HG03432 (cell line): Measurements from ENCODE around the gene TBC1D14.
A peak's percentile ranks its signal among the peaks of the same experiment; 100 is the strongest.

Source experiments
- ATAC-seq: cut with Tn5 transposase; IDR thresholded peaks from one replicate; pipeline ENCODE4 v1.9.1; 2021; ENCODE audit warnings: mild to moderate bottlenecking, moderate library complexity; ENCODE audit not compliant: unreplicated experiment

Gene TBC1D14, protein sequence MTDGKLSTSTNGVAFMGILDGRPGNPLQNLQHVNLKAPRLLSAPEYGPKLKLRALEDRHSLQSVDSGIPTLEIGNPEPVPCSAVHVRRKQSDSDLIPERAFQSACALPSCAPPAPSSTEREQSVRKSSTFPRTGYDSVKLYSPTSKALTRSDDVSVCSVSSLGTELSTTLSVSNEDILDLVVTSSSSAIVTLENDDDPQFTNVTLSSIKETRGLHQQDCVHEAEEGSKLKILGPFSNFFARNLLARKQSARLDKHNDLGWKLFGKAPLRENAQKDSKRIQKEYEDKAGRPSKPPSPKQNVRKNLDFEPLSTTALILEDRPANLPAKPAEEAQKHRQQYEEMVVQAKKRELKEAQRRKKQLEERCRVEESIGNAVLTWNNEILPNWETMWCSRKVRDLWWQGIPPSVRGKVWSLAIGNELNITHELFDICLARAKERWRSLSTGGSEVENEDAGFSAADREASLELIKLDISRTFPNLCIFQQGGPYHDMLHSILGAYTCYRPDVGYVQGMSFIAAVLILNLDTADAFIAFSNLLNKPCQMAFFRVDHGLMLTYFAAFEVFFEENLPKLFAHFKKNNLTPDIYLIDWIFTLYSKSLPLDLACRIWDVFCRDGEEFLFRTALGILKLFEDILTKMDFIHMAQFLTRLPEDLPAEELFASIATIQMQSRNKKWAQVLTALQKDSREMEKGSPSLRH

GRCh38 chr4:6909113-6909969, at the start of gene TBC1D14:
TBC1D14 (plus strand) TSS chr4:6909826; CDS start chr4:6923390, 13,564 bp downstream.
- peak; percentile 89 for ATAC-seq

- ATAC-seq: no peak
Measured at GRCh38 chr4:6868386-6868785, 41.2 kb upstream of the TBC1D14 start.

- ATAC-seq: no peak
Measured at GRCh38 chr4:6869944-6870343, 39.7 kb upstream of the TBC1D14 start.

DNA sequence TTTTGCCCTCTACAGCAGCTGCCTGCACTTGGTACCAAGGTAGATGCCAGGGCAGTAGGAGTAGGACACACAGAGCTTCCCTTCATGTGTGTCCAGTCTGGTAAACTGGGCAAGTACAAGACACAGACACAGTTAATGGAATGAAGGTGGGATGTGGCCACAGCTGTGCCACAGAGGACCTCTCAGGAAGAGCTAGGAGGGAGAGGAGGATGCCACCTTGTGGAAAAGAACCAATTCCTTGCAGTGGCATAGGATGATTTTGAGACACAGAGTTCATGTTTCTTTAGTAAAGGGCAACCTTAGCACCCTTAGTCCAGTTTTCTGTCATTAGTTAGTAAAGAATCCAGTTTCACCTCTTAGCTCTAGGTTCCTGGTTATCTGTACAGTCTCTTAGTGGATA, 36.3 kb upstream of the TBC1D14 start:
- ATAC-seq: no peak

- peak; percentile 68 for ATAC-seq
Measured at GRCh38 chr4:6873792-6874461, 35.7 kb upstream of the TBC1D14 start.

- no peak for ATAC-seq
Measured at GRCh38 chr4:6874981-6875380, 34.6 kb upstream of the TBC1D14 start.

- ATAC-seq: no peak
Measured at GRCh38 chr4:6875431-6875831, 34.2 kb upstream of the TBC1D14 start.

GRCh38 chr4:6876440-6876839, 33.2 kb upstream of the TBC1D14 start:
- ATAC-seq: no peak

DNA sequence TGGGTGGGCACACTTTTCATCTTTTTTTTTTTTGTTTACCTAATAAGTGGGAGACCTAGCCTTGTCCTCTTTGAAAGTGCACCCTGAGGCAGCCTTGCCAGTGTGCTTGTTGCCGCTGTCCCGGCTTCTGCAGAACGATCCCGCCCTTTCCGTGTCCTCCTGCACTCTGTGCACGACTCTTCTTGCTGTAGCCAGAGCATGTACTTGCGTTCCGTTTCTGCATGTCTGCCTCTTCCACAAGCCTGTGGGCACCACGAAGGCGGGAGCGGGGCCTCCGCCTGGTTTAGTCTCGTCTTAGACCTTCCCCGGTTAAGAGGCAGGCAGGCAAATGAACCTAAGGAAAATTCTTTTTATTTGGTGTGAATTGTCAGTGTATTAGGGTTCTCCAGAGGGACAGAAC, 32.6 kb upstream of the TBC1D14 start:
- no peak for ATAC-seq

DNA sequence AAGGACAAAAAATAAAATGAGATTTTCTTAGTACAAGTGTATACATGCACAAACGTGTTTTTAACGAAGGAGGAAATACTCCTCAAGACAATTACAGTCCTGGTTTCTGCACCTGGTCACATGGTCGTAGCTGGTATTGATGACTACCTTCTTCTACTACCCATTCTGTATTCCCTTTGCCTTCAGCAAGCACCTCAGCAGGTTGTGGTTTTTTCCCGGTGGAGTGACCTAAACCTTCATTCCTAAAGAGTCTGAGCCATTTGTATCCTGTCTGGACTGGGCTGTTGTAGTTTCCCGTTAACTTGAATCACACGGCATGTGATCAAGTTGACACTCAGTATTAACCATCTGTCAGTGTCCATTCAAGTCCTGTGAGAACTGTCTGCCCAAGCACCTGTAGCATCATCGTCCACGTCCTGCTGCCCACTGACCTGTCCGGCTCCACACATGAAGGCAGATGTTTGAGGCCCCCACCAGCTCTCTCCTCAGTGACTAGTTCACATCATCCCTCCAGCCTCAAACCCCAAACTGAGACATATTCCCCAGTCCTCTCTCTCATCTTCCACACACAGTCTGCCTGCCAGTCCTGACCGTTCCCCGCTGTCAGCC, 31.1 kb upstream of the TBC1D14 start:
- no peak for ATAC-seq

DNA sequence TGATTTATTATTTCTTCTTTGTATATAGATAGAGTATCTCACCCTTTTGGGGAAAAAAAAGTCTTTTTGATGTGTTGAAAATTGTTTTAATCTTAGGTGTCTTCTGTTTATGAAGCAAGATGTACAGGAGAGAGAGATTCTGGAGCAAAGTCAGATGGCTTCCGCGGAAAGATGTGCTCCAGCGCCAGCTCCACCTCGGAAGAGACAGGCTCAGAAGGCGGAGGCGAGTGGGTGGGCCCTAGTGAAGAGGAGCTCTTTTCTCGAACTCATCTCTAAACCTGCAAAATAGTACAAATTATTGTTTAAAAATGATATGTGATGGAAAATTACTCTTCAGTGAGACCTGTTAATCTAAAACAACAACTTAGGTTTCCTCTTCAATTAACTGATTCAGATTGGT, 28.9 kb upstream of the TBC1D14 start:
- no peak for ATAC-seq

DNA sequence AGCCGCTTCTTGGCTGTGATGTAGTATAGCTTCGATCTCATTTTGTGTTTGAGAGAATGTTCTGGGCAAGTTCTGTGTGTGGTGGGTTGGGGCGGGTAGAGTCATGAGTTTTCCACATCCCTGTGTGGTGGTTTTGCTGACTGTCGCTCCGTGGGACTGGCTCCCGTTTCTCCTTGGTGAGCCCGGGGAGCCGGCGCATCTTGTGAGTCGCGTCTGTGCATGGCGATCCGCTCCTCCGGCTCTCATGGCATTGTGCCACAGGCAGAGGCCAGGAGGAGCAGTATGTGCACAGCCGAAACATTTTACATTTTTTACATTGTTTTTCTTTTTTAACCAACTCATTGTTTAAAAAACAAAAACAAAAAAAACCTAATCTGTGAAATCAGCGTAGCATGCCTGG, 27.7 kb upstream of the TBC1D14 start:
- no peak for ATAC-seq

- no peak for ATAC-seq
Measured at GRCh38 chr4:6884341-6884870, 25.2 kb upstream of the TBC1D14 start.

DNA sequence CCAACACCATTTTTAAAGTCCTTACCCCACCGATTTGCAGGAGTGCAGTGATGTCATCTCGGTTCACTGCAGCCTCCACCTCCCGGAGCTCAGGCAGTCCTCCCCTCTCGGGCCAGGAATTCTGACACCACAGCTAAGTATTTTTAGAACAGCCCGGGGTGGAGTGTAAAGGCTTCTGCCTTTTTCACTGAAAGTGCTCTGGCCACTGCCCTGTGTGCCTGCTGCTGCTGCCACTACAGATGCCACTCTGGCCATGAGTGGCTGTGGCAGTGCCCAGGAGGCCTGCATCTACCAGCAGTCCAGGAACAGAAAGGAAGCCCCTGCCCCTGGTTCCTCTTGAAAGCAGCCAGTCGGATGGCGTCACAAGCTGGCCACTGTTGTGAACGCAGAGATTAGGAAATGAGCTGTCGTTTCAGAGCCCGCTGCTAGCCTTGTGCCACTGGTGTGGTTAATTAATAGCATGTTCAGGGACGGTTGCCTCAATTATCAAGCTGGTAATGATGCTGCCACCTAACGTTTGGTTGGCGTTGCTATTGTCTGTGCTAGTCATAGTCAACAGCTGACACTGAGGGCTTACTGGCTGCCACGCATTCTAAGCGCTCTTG, 23.6 kb upstream of the TBC1D14 start:
- peak; percentile 51 for ATAC-seq

- ATAC-seq: no peak
Measured at GRCh38 chr4:6886886-6887285, 22.7 kb upstream of the TBC1D14 start.

DNA sequence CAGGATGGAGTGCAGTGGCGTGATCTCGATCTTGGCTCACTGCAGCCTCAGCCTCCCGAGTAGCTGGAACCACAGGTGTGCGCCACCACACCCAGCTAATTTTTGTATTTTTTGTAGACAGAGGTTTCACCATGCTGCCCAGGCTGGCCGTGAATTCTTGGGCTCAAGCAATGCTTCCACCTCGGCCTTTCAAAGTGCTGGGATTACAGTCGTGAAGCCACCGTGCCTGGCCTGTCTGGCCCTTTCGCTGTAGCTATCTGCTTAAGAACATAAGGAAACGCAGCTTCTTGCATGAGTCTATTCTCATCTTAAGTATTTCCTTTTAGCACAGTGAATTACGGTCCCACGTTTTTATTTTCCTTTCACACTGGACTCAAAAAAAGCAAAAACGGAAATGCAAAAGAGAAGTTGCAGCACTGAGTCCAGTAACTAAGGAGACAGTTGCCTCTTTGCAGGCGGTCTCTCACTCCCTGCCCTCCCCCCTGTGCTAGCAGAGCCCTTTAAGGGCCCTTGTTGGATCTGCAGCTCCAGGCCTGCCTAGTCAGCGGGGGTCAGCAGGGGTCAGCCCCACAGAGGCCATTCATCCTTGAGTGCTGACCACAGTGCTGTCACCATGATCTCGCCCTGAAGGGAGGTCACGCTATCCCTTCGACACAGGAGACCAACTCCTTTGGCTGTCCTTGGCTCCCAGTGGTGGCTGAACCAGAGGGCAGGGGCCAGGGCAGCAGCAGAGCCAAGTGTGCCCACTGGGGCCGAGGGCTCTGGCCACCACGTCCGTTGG, 21.8 kb upstream of the TBC1D14 start:
- no peak for ATAC-seq

DNA sequence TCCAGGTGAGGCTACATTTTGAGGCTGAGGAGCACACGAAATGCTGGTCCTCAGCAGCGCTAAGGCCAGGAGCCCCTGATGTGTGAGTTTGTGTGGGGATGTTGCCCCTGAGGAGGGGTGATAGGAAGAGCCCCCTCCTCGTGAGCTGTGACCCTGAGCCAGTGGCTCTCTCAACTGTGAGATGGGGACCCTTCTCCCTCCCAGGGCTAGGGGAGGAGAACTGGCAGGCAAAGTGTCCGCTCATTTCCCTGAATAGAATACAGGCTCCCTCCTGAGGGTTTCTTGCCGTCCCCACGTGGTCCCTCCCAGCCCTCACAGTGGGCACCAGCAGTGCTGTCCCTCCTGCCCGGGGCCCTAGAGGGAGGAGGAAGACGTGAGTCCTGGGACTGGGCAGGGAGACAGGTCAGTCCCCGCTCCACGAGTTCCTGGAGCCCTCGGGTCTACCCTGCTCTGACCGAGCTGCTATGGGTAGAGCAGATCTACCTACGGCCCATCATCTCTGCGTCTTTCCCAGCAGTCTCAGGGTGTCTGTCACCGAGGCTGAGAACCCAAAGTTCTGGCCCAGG, 21.0 kb upstream of the TBC1D14 start:
- no peak for ATAC-seq

GRCh38 chr4:6889101-6889735, 20.4 kb upstream of the TBC1D14 start:
- ATAC-seq: no peak
